ENCODE data around the gene LMNTD2.

LMNTD2 gene

DNA sequence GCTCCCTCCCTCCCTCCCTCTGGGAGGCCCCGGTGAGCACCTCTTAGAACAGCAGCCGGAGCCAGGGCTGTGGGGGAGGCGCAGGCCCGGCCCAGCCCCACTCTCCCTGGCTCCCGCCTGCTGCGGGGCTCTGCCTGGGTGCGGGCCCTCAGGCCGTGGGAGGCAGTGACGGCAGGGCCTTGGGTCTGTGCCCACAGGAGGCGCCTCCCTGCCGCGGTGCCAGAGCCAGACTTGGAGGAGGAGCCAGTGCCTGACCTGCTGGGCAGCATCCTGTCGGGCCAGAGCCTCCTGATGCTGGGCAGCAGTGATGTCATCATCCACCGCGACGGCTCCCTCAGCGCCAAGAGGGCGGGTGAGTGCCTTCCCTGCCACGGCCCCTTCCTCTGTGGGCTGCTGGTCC is 45.7 kb upstream of the LMNTD2 start:
- Histone ChIP-seq H3K27me3 (no peaks in the 10 kb centered on the region), H3K36me3 (peaks cover 43% of the 10 kb centered on the region), H3K9me3 (no peaks in the 10 kb centered on the region), H3K4me1 (peaks cover 9% of the 10 kb centered on the region), H3K4me3 (ENCODE audit: low read depth, low read length) (no peak overlapping the region)
- TF ChIP-seq, protein P1, sequence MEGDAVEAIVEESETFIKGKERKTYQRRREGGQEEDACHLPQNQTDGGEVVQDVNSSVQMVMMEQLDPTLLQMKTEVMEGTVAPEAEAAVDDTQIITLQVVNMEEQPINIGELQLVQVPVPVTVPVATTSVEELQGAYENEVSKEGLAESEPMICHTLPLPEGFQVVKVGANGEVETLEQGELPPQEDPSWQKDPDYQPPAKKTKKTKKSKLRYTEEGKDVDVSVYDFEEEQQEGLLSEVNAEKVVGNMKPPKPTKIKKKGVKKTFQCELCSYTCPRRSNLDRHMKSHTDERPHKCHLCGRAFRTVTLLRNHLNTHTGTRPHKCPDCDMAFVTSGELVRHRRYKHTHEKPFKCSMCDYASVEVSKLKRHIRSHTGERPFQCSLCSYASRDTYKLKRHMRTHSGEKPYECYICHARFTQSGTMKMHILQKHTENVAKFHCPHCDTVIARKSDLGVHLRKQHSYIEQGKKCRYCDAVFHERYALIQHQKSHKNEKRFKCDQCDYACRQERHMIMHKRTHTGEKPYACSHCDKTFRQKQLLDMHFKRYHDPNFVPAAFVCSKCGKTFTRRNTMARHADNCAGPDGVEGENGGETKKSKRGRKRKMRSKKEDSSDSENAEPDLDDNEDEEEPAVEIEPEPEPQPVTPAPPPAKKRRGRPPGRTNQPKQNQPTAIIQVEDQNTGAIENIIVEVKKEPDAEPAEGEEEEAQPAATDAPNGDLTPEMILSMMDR (IDR thresholded peaks at IDR 0.05; ENCODE audit: low read depth, low read length): no peak
- DNase-seq: peak; percentile 82

DNA sequence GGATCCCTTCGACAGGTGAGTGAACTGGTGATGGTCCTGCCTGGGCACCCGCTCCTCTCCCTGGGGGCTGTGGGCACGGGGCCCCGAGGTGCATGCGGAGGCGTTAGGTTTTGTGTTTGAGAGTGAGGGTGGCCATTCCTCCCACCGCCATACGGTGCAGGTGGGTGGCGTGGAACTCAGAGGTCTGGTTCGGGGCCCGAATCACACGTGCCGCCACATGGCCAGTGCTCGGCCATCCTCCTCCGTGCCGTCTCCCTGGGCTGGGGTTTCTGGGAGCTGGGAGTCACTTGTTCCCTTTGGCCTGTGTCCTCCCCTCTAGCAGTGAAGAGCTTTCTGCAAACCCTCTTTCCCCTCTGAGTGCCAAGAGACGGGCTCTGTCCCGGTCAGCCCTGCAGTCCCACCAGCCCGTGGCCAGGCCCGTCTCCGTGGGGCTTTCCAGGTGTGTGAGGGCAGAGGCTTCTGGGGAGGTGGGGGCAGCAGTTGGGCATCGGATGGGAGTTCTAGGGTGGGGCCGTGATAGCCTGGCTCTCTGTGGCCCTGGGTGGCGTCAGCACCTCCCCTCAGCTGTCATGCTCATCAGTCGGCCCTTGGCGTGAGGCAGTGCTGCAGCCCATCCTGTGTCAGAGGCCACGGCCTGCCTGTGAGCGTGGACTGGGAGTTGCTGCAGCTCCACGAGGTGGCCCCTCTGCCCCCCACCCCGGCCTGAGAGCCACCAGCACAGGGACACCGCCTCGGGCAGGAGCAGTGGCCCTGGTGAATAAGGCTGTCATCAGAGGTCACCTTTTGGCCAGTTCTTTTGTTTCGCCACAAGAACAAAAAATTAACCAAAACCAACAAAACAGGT is 45.0 kb upstream of the LMNTD2 start:
- peaks cover 42% of the 10 kb centered on the region for H3K36me3 ChIP-seq
- H3K4me1 ChIP-seq: peaks cover 9% of the 10 kb centered on the region
- no peaks in the 10 kb centered on the region for H3K27me3 ChIP-seq
- TF ChIP-seq, protein P1 (IDR thresholded peaks at IDR 0.05; ENCODE audit: low read depth, low read length): no peak
- no peak for DNase-seq
- H3K9me3 ChIP-seq: no peaks in the 10 kb centered on the region
- H3K4me3 ChIP-seq (ENCODE audit: low read depth, low read length): no peak overlapping the region

DNA sequence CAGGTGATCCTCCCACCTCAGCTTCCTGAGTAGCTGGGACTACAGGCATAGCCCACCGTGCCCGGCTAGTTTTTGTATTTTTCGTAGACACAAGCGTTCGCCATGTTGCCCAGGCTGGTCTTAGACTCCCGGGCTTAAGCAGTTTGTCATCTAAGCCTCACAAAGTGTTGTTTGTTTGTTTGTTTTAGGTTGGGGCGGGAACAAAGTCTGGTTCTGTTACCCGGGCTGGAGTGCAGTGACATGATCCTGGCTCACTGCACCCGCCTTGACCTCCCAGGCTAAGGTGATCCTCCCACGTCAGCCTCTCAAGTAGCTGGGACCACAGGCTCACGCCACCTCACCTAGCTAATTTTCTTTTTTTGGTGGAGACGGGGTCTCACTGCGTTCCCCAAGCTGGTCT is 42.6 kb upstream of the LMNTD2 start:
- peaks cover 41% of the 10 kb centered on the region for H3K36me3 ChIP-seq
- no peak overlapping the region for H3K4me3 ChIP-seq (ENCODE audit: low read depth, low read length)
- peaks cover 9% of the 10 kb centered on the region for H3K4me1 ChIP-seq
- no peaks in the 10 kb centered on the region for H3K9me3 ChIP-seq
- DNase-seq: no peak
- TF ChIP-seq, protein P1 (IDR thresholded peaks at IDR 0.05; ENCODE audit: low read depth, low read length): no peak
- H3K27me3 ChIP-seq: no peaks in the 10 kb centered on the region

DNA sequence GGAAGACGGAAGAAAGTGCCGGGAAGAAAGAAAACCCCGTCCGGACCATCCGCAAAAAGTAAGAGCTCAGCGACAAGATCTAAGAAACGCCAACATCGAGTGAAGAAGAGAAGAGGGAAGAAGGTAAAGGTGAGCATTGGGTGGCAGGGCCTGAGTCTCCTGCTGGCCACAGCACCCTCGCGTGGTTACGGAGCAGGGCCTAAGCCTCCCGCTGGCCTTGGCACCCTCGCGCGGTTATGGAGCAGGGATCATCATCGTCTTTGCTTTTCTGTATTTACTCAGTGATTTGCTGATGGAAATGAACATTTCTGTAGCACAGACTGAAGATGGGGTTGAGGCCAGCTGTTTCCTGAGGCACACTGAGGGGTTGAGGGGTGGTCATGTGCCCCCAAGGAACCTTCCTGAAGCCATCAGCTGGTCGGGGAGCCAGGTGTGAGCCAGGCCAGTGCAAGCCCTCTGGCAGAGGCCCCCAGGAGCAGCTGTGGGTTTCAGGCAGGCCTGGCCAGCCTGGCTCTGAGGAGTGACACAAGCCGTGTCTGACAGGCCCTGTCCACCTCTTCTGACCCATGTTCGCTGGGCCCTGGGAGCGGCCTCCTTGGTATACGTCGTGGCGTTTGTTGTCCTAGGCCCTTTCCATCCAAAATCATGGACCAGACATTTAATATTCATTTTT is 41.2 kb upstream of the LMNTD2 start:
- DNase-seq: no peak
- peaks cover 8% of the 10 kb centered on the region for H3K4me1 ChIP-seq

DNA sequence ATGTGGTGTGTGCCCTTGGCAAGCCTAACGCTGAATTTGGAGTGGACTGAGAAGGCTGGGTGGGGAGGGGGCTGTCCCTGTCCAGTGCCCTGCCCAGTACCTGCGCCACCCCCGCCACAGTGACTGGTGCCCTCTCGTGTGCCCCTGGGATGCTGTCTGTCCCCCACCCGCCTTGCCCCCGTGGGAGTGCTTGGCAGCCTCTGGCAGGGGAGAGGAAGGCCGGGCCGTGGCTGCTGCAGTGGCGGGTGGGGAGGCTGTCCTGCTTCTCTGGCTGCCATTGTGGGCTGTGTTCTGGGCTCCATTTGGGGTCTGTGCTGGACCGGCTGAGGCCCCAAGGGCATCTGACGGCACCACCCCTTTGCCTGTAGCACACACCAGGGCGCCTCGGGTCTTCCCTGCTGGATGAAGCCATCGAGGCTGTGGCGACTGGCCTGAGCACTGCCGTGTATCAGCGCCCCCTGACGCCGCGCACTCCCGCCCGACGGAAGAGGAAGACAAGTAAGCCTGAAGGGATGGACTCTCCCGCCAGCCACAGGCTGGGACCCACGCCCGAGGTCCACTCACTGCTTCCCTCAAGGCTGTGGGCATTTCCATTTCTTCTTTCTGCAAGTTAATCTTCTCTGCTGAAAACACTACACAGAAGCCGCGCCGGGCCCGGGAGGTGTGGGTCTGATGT is 37.6 kb upstream of the LMNTD2 start:
- H3K4me3 ChIP-seq (ENCODE audit: low read depth, low read length): no peak overlapping the region
- no peak for DNase-seq
- H3K9me3 ChIP-seq: no peaks in the 10 kb centered on the region
- H3K27me3 ChIP-seq: no peaks in the 10 kb centered on the region
- no peaks in the 10 kb centered on the region for H3K4me1 ChIP-seq
- TF ChIP-seq, protein P1 (IDR thresholded peaks at IDR 0.05; ENCODE audit: low read depth, low read length): no peak
- peaks cover 8% of the 10 kb centered on the region for H3K36me3 ChIP-seq

More for the DNA sequence above, 41.2 kb upstream of the LMNTD2 start:
- TF ChIP-seq, protein P1 (IDR thresholded peaks at IDR 0.05; ENCODE audit: low read depth, low read length): no peak
- peaks cover 26% of the 10 kb centered on the region for H3K36me3 ChIP-seq
- H3K4me3 ChIP-seq (ENCODE audit: low read depth, low read length): no peak overlapping the region
- no peaks in the 10 kb centered on the region for H3K27me3 ChIP-seq
- no peaks in the 10 kb centered on the region for H3K9me3 ChIP-seq

Data from BE2C (cell line).